Measurements from ENCODE around the gene UBL4A.

DNA sequence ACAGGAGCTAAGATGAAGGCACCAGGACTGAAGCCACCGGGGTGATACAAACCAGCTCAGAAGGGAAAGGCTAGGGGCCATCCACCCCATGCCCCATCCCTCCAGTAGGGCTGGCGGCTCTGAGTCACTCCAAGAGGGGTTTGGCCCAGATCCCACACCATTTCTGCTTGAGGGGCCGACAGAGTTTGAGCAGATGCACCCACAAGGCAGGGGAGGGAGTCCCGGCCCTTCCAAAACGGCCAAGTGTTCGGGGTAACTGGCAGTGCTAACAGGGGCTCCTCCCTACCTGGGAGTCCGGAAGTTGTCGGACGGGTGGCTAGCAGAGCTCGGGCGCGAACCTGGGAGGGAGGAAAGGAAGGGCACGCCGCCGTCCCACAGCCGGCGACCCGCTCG lies 3.6 kb upstream of the UBL4A start:
- TF ChIP-seq EZH2phosphoT487 (IDR thresholded peaks at IDR 0.05): no peak
- TF ChIP-seq, protein P1, sequence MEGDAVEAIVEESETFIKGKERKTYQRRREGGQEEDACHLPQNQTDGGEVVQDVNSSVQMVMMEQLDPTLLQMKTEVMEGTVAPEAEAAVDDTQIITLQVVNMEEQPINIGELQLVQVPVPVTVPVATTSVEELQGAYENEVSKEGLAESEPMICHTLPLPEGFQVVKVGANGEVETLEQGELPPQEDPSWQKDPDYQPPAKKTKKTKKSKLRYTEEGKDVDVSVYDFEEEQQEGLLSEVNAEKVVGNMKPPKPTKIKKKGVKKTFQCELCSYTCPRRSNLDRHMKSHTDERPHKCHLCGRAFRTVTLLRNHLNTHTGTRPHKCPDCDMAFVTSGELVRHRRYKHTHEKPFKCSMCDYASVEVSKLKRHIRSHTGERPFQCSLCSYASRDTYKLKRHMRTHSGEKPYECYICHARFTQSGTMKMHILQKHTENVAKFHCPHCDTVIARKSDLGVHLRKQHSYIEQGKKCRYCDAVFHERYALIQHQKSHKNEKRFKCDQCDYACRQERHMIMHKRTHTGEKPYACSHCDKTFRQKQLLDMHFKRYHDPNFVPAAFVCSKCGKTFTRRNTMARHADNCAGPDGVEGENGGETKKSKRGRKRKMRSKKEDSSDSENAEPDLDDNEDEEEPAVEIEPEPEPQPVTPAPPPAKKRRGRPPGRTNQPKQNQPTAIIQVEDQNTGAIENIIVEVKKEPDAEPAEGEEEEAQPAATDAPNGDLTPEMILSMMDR (IDR thresholded peaks at IDR 0.05): no peak

Measured in neural progenitor cell (in vitro differentiated cells).